Nephron (organoid): ENCODE data around the gene WDR74.

Experiments
- H3K27ac Mint-ChIP-seq, 3 experiments: 2 replicates each; pipeline ENCODE4 v1.8.0; 2020; ENCODE audit warnings: mixed read lengths in 3 of 3, mild to moderate bottlenecking in 2 of 3, moderate library complexity in 1 of 3
- H3K27me3 Mint-ChIP-seq: 2 replicates; pipeline ENCODE4 v1.8.0; 2021; ENCODE audit warnings: low read depth, mild to moderate bottlenecking, moderate library complexity, mixed read lengths
- H3K36me3 Mint-ChIP-seq: 2 replicates; pipeline ENCODE4 v1.8.0; 2020; ENCODE audit warnings: low read depth, mixed read lengths
- H3K4me1 Mint-ChIP-seq: 2 replicates; pipeline ENCODE4 v1.8.0; 2020; ENCODE audit warnings: mixed read lengths
- H3K4me3 Mint-ChIP-seq, 3 experiments: 2 replicates each; pipeline ENCODE4 v1.8.0; 2020; ENCODE audit warnings: mild to moderate bottlenecking in 3 of 3, mixed read lengths in 3 of 3, moderate library complexity in 2 of 3
- H3K9me3 Mint-ChIP-seq: 2 replicates; pipeline ENCODE4 v1.8.0; 2020; ENCODE audit warnings: mixed read lengths
- CTCF ChIP-seq, 3 experiments: fragments of 200-600 bp; sonication (generic); IDR thresholded peaks; one replicate each; pipeline ENCODE4 v1.5.0; 2021; ENCODE audit warnings: antibody characterized with exemption in 3 of 3; ENCODE audit not compliant: unreplicated experiment in 3 of 3

The WDR74 gene

DNA sequence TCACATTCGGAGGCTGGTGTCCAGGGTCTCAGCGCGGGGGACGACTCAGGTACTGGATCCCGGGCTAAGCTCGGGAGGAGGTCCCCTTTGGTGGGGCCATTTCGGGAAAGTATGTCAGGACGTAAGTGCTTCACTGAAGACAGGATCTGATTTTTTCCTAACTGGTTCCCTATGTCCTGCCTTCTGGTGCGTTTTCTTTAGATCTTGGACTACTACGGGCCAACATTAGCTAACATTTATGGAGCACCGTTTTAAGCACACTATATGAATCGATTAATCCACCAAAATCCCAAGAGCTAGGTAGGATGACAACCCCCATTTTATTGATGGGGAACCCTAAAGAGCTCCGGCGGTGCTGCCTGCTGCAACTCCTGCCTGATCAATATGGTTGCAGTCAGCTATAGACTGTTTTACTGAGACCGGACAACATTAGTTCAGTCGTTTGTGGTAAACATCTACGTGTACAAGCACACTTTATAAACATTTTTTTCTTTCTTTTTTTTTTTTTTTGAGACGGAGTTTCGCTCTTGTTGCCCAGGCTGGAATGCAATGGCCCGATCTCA is 17.0 kb upstream of the WDR74 start:
- peaks cover 70% of the 10 kb centered on the region for H3K4me1 Mint-ChIP-seq
- peaks cover 40% of the 10 kb centered on the region for H3K36me3 Mint-ChIP-seq
- TF ChIP-seq CTCF (IDR thresholded peaks at IDR 0.05; ENCODE audit: unreplicated experiment in 3 of 3), result no peak
- peak overlapping the region; percentile 88 to 94 (median 93) for H3K27ac Mint-ChIP-seq
- H3K9me3 Mint-ChIP-seq, result no peaks in the 10 kb centered on the region
- peak overlapping the region; percentile 95 to 96 (median 96) for H3K4me3 Mint-ChIP-seq
- no peaks in the 10 kb centered on the region for H3K27me3 Mint-ChIP-seq

- H3K27ac Mint-ChIP-seq, result peak overlapping the region; percentile 88 to 94 (median 93)
These were observed 16.4 kb upstream of the WDR74 start for GRCh38 chr11:62855571-62856332.

GRCh38 chr11:62854825-62855570 is 15.6 kb upstream of the WDR74 start:
- Mint-ChIP-seq H3K36me3 (peaks cover 41% of the 10 kb centered on the region), H3K27me3 (no peaks in the 10 kb centered on the region), H3K27ac (peak overlapping the region; percentile 88 to 94 (median 93)), H3K9me3 (no peaks in the 10 kb centered on the region), H3K4me1 (peaks cover 65% of the 10 kb centered on the region), H3K4me3 (peak overlapping the region; percentile 95 to 96 (median 96))
- no peak for TF ChIP-seq CTCF (IDR thresholded peaks at IDR 0.05; ENCODE audit: unreplicated experiment in 3 of 3)

More at GRCh38 chr11:62855571-62856332, 16.4 kb upstream of the WDR74 start:
- H3K4me1 Mint-ChIP-seq, result peaks cover 70% of the 10 kb centered on the region
- no peak for TF ChIP-seq CTCF (IDR thresholded peaks at IDR 0.05; ENCODE audit: unreplicated experiment in 3 of 3)
- H3K4me3 Mint-ChIP-seq, result peak overlapping the region; percentile 95 to 96 (median 96)
- H3K36me3 Mint-ChIP-seq, result peaks cover 41% of the 10 kb centered on the region
- no peaks in the 10 kb centered on the region for H3K9me3 Mint-ChIP-seq
- H3K27me3 Mint-ChIP-seq, result no peaks in the 10 kb centered on the region

GRCh38 chr11:62854013-62854824 is 14.8 kb upstream of the WDR74 start:
- TF ChIP-seq CTCF (IDR thresholded peaks at IDR 0.05; ENCODE audit: unreplicated experiment in 3 of 3), result no peak

GRCh38 chr11:62853279-62853965 is 14.0 kb upstream of the WDR74 start:
- peak overlapping the region; percentile 95 to 96 (median 96) for H3K4me3 Mint-ChIP-seq
- no peak for TF ChIP-seq CTCF (IDR thresholded peaks at IDR 0.05; ENCODE audit: unreplicated experiment in 3 of 3)

More at GRCh38 chr11:62854013-62854824, 14.8 kb upstream of the WDR74 start:
- no peaks in the 10 kb centered on the region for H3K9me3 Mint-ChIP-seq
- H3K36me3 Mint-ChIP-seq, result peaks cover 41% of the 10 kb centered on the region
- peak overlapping the region; percentile 95 to 96 (median 96) for H3K4me3 Mint-ChIP-seq
- H3K27me3 Mint-ChIP-seq, result no peaks in the 10 kb centered on the region
- H3K4me1 Mint-ChIP-seq, result peaks cover 58% of the 10 kb centered on the region
- peak overlapping the region; percentile 88 to 94 (median 93) for H3K27ac Mint-ChIP-seq

More at GRCh38 chr11:62853279-62853965, 14.0 kb upstream of the WDR74 start:
- peaks cover 41% of the 10 kb centered on the region for H3K36me3 Mint-ChIP-seq
- H3K4me1 Mint-ChIP-seq, result peaks cover 54% of the 10 kb centered on the region
- no peaks in the 10 kb centered on the region for H3K9me3 Mint-ChIP-seq
- H3K27ac Mint-ChIP-seq, result peak overlapping the region in 2 of 3 experiments; percentile 9 to 46
- H3K27me3 Mint-ChIP-seq, result no peaks in the 10 kb centered on the region
